Activated CD4-positive, CD25-positive, alpha-beta regulatory T cell treated with anti-CD3 and anti-CD28 coated beads, Interleukin-2, amount 50 U/mL, for 16 hours (primary cell): Measurements from ENCODE around the gene NPPC.
"Not testable (repeated sequence)": the region's sequence is repeated elsewhere in the genome, so short reads cannot be mapped to it uniquely, and the experiment has no call there.

Experiments used
- DNase-seq: peaks from one replicate; pipeline ENCODE4 v3.0.0-alpha.2; 2020; ENCODE audit warnings: low read depth, low spot score

Gene NPPC

GRCh38 chr2:231886071-231886681 is 40.0 kb downstream of the NPPC start:
- DNase-seq: no peak

DNA sequence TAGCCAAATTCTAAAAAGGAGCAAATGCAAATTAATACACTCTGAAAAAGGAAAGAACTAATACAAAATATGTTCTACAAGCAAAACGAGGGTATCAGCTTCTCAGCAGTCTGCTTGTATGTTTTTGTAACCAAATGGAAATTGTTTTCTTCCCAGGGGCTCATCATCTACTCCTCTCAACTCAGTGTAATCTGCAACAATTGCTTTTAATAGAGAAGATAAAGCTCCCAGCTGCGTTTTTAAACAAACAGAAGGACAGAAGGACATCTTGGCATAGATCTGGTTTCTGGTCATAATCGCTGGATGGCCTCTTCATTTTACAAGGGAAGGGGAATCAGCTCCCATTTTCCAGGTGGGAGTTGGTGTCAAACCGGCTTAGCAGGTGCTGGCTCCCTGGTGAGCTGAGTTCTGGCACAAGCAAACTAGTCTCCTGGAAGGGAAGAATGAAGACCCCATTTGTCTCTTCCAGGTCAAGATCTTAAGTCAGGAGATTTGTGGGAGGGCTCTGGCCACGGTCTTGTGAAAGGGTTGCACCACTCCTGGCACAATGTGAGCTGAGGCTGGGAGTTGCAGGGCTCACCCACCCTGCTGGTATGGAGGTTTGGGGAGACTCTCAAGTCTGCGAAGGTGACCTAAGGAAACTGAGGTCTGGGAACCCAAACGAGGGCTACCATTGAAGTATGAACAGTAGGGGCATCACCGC is 41.6 kb downstream of the NPPC start:
- no peak for DNase-seq

DNA sequence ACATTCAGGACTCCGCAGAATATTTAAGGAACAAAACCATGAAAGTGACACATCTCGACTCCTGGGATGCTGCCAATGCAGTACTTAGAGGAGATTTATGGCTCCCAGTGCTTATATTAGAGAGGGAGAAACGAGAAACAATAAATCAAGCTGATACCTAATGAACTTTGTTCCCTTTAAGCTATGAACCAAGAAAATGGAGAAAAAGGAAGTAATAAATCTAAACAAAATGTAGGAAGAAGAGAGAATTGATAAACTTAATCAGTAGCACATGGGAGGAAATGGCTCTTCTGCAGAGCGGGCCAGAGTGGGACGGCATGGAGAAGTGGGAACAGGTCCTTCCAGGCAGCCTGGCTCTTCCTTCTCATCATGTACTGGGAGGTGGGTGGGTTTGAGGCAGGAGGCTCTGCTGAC is 42.7 kb downstream of the NPPC start:
- no peak for DNase-seq

DNA sequence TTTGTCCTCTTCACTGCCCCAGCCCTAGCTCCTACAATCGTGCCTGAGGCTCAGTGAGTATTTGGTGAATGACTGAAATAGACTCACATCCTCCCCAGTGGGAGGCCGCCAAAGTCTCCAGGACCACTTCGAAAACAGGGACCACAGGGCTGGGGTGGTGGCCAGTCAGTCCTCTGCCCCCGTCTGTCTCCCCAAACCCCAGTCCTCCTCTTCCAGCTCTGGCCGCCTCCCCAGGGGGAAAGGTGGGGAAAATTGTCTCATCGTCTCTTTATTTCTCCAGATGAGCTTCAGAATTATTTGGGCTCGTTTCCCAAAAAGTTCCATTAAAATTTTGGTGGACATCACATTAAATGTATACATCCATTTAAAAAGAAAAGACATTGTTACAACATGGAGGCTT is 43.5 kb downstream of the NPPC start:
- no peak for DNase-seq

DNA sequence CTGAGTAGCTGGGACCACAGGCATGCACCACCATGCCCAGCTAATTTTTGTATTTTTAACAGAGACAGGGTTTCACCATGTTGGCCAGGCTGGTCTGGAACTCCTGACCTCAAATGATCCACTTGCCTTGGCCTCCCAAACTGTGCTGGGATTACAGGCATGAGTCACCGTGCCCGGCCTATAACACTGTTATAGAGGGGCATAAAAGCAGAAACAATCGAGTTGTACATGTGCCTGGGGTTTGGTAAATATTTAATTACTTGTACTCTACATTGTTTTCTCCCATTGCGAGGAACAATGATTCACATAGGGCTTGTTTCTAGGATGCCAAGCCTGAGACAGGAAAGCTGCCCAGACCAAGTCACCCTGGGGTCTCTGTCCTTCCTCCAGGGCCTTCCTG is 45.8 kb downstream of the NPPC start:
- not testable (repeated sequence) for DNase-seq

DNA sequence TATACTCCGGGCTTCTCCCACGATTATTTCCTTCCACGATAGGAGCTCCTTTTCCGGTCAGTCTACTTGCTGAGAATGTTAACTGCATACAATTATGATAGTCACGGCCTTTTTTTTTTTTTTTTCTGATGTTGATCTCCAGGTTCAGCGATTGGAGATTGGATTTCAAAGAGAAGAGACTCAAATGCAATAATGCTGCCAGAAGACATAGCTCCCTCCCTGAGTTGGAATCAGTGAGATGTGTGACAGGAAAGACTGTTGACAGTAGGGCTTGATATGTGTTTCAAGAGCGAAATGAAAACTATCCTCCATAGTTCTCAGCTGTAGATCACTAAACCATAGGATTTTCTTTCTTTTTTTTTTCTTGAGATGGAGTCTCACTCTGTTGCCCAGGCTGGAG is 47.0 kb downstream of the NPPC start:
- DNase-seq: no peak

GRCh38 chr2:231877533-231878456 is 48.4 kb downstream of the NPPC start:
- no peak for DNase-seq

DNA sequence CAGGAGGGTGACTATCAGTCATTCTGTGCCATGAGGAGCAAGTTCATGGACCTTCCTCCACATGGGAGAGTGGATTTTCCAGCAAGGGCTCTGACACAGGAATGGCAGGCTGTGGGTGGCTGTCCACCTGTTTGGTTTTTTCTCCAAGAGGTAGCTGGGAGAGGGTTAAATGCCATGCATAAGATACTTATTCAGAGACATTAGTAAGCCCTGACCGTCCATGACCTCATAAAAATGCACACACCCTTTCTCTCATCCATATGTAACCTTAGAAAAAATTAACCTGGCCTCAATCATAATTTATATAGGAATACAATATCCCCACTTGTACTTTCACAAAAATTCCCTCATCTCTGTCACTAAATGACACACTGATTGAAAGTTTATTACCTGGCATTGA is 51.3 kb downstream of the NPPC start:
- DNase-seq: no peak
